BLaER1 treated with 17β-estradiol and CSF1 and Interleukin-3, amounts not matched to agents 10 nM and 100 nM (cell line): ENCODE measurements around the gene ATF7.

Experiments
- H3K27ac ChIP-seq, 11 experiments: shearing (Covaris generic); formaldehyde crosslinking; 2 replicates each; pipeline ENCODE4 v1.8.1; 2022
- H3K27me3 ChIP-seq, 11 experiments: shearing (Covaris generic); formaldehyde crosslinking; 2 replicates each; pipeline ENCODE4 v1.8.1; 2022
- H3K36me3 ChIP-seq, 11 experiments: shearing (Covaris generic); formaldehyde crosslinking; 2 replicates each; pipeline ENCODE4 v1.8.1; 2022
- H3K4me1 ChIP-seq, 10 experiments: shearing (Covaris generic); formaldehyde crosslinking; 2 replicates each; pipeline ENCODE4 v1.8.1; 2022
- H3K4me2 ChIP-seq, 11 experiments: shearing (Covaris generic); formaldehyde crosslinking; 2 replicates each; pipeline ENCODE4 v1.8.1; 2022
- H3K4me3 ChIP-seq, 10 experiments: shearing (Covaris generic); formaldehyde crosslinking; 2 replicates each; pipeline ENCODE4 v1.8.1; 2022
- H3K9ac ChIP-seq, 11 experiments: shearing (Covaris generic); formaldehyde crosslinking; 2 replicates each; pipeline ENCODE4 v1.8.1; 2022
- H3K9me3 ChIP-seq, 11 experiments: shearing (Covaris generic); formaldehyde crosslinking; replicated peaks in 1 of 11; 2 replicates each; pipeline ENCODE4 v1.8.1; 2022
- H4K20me1 ChIP-seq, 11 experiments: shearing (Covaris generic); formaldehyde crosslinking; 2 replicates each; pipeline ENCODE4 v1.8.1; 2022
- Cebpa-rat ChIP-seq, 11 experiments: shearing (Covaris generic); IDR thresholded peaks; 2 replicates each; pipeline ENCODE4 v1.8.1; 2022

The ATF7 gene

DNA sequence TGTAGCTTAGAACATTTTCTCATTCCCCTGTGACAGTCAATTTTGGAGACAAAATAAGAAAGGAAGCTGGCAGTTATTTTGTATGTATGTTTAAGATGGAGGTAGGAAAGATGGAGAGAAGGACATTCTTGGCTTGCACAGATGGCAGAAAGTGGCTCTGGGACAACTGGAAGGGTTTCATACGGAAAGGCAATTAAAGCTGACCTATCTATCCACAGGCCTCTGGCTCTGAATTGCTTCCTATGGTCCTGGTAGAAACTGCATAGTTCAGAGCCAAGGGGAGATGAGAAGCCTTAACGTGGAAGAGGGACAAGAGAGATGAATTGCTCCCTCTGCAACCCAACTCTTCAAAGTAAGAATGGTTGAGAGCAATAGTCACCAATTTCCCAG lies 110.9 kb downstream of the ATF7 start:
- Histone ChIP-seq H3K4me1 (peaks cover 8 to 20% (median 11%) of the 10 kb centered on the region in 10 experiments), H3K4me3 (no peak overlapping the region), H3K27me3 (no peaks in the 10 kb centered on the region), H3K9me3 (no peaks in the 10 kb centered on the region), H3K4me2 (no peak overlapping the region), H3K27ac (no peak overlapping the region), H4K20me1 (peaks cover 0 to 6% (median 0%) of the 10 kb centered on the region in 11 experiments; a peak in 5 of 22 replicates), H3K9ac (no peak overlapping the region), H3K36me3 (peaks cover 94 to 100% (median 98%) of the 10 kb centered on the region in 11 experiments)
- no peak for TF ChIP-seq Cebpa-rat (IDR thresholded peaks at IDR 0.05)

DNA sequence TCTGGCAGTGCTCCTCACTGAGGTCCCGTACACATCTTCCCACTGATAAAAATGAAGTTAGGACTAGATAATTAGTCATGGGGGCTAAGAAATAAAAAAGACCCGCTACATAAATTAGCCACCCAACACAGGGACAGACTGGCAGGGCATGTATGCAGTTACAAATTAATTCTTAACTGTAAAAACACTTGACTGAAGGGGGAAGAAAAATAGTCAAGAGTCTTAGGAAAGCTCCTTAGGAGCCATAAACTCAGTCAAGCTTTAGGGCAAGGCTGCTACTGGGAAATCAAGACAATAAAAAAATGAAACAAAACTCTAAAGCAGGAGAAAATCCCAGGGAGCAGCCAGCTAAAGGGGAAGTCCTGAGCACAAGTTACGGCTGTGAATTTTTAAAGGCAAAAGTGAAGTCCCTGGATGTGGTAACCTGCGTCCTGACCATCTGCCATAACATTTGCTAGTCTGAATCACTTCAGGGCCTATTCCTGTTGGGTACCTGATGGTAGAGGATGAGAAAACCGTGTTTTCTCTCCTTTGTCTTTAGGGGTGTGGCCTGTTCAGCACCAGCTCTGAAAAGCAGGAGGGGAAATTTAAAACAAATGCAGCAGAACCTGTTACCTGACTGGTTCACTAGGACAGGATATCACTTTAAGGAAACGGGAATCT lies 111.4 kb downstream of the ATF7 start:
- peaks cover 3 to 15% (median 5%) of the 10 kb centered on the region in 10 experiments for H3K4me1 ChIP-seq
- no peaks in the 10 kb centered on the region for H3K9me3 ChIP-seq
- H4K20me1 ChIP-seq, result peaks cover 0 to under 1% (median 0%) of the 10 kb centered on the region in 11 experiments; a peak in 2 of 22 replicates
- H3K9ac ChIP-seq, result 0 out of 22 replicates have a peak overlapping the region, but pooled peaks of 1 of the 11 experiments have one; percentile 6
- peaks cover 92 to 100% (median 97%) of the 10 kb centered on the region in 11 experiments for H3K36me3 ChIP-seq
- no peaks in the 10 kb centered on the region for H3K27me3 ChIP-seq
- no peak overlapping the region for H3K4me2 ChIP-seq
- no peak for TF ChIP-seq Cebpa-rat (IDR thresholded peaks at IDR 0.05)
- H3K4me3 ChIP-seq, result no peak overlapping the region
- H3K27ac ChIP-seq, result no peak overlapping the region

DNA sequence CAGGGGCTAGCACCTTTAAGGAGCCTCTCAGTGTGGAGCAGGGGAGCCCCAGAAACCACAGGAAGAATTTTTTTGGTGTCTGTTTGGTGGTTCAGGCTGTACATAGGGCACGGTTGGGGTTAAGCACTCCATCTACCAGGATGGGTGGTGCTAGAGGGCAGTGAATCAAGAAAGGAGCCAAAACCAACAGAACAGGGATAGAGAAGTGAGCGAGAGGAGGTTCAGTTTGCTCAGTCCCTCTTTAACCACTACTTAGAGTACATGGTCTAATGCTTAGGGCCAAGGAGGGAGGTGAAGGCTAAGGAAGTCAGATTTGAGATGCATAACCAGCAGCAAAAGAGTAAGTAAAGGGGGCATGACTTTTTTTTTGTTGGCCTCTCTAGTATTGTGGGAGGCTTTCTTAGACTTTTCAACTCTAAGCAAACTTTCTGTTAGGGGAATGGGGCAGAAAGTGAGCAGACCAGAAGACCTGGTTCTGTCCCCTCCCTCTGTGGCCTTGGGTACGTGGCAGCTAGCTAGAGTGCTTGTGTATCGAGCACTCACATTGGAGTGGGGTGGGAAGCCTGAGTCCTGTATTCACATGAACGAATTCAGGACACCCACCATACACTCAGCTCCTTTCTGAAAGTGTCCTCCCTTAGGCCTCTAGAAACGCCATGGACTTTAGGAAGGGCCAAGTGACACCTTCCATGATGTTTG lies 112.3 kb downstream of the ATF7 start:
- no peak overlapping the region for H3K4me2 ChIP-seq
- H4K20me1 ChIP-seq, result no peaks in the 10 kb centered on the region; a peak in 1 of 22 replicates
- no peak overlapping the region for H3K4me3 ChIP-seq
- H3K9ac ChIP-seq, result peak overlapping the region in 3 of 11 experiments; percentile 19 to 36 (median 24); a peak in 2 of 22 replicates
- H3K9me3 ChIP-seq, result no peaks in the 10 kb centered on the region
- H3K27ac ChIP-seq, result no peak overlapping the region
- peaks cover 83 to 100% (median 88%) of the 10 kb centered on the region in 11 experiments for H3K36me3 ChIP-seq
- no peaks in the 10 kb centered on the region for H3K27me3 ChIP-seq
- H3K4me1 ChIP-seq, result peaks cover 2 to 15% (median 3%) of the 10 kb centered on the region in 10 experiments
- no peak for TF ChIP-seq Cebpa-rat (IDR thresholded peaks at IDR 0.05)

DNA sequence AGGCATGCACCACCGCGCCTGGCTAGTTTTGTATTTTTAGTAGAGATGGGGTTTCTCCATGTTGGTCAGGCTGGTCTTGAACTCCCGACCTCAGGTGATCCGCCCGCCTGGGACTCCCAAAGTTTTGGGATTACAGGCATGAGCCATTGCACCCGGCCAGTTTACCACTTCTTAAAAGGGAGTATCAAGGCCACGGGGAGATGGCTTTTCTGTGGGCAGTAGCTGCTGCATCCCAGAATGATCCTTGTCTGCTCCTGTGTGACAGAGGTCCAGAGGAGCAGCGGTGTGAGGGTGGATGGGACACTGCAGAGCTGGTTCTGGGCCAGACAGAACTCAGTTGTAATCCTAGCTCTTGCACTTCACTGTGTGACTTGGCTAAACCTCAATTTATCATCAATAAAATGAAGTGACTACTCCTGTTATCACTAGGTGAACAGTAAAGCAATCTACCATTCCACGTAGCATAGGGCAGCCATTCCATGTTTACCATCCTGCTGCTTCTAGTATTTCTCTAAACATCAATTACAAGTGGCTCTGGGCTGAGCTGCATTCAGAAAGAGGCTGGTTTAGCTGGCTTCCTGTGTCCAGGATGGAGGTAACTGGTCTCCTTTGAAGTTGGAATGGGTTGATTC lies 115.9 kb downstream of the ATF7 start:
- no peak overlapping the region for H3K4me3 ChIP-seq
- TF ChIP-seq Cebpa-rat (IDR thresholded peaks at IDR 0.05), result no peak
- H3K9me3 ChIP-seq, result no peaks in the 10 kb centered on the region
- H3K27me3 ChIP-seq, result no peaks in the 10 kb centered on the region
- no peak overlapping the region for H3K27ac ChIP-seq
- no peak overlapping the region for H3K4me2 ChIP-seq
- peaks cover 10 to 16% (median 12%) of the 10 kb centered on the region in 10 experiments for H3K4me1 ChIP-seq
- no peak overlapping the region for H3K9ac ChIP-seq
- H3K36me3 ChIP-seq, result peaks cover 73 to 90% (median 76%) of the 10 kb centered on the region in 11 experiments
- peaks cover 0 to 18% (median 0%) of the 10 kb centered on the region in 11 experiments; a peak in 4 of 22 replicates for H4K20me1 ChIP-seq

DNA sequence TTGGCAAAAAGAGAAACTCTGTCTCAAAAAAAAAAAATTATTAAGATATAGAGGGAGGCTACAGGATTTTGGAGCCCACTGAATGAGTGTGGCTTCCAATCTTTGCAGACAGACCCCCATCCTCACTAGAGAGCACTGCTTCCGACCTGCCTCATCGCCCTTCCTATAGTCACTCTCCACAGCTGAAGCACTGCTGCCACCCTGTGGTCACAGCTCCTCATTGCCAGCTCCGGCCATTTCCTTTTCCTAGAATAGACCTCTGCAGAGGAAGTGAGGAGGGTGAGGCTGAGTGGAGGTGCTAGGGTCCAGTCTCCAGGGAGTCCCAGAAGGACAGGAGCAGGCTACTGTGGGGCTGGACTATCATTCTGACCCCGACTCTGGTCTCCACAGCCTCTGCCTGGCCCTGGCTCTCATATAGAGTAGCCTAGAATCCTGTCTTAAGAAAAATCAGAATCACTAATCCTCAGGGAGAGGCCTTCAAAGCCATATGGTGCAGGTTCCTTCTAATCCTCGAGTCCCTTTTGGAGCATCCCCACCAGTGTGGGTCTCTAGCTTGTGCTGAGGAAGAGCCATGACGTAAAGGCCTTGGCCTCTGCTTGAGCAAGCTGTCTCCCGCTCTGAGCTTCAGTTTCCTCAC lies 117.5 kb downstream of the ATF7 start:
- Histone ChIP-seq H3K4me1 (peaks cover 10 to 30% (median 22%) of the 10 kb centered on the region in 10 experiments), H3K27ac (peak overlapping the region in 9 of 11 experiments; percentile 17 to 58 (median 46); a peak in 13 of 22 replicates), H3K4me2 (peak overlapping the region; percentile 34 to 62 (median 45); a peak in 18 of 22 replicates), H3K9ac (peak overlapping the region in 8 of 11 experiments; percentile 28 to 61 (median 36); a peak in 14 of 22 replicates), H3K9me3 (no peaks in the 10 kb centered on the region), H3K36me3 (peaks cover 73 to 90% (median 76%) of the 10 kb centered on the region in 11 experiments), H3K27me3 (no peaks in the 10 kb centered on the region), H3K4me3 (no peak overlapping the region), H4K20me1 (peaks cover 0 to 22% (median 0%) of the 10 kb centered on the region in 11 experiments; a peak in 7 of 22 replicates)
- no peak for TF ChIP-seq Cebpa-rat (IDR thresholded peaks at IDR 0.05)

DNA sequence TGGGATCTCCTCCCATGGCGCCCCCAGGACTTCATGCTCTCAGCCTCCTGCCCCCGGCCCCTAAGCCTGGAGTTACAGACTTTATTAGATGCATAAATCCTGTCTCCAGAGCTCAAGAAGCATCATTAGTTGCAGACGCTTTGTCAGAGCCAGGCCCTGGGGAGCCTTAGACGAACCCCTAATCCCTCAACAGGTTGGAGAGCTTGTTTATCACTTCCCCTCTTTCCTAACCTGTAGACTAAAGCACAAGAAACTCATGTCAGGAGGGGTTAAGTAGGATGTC lies 118.6 kb downstream of the ATF7 start:
- Histone ChIP-seq H3K4me1 (peaks cover 17 to 41% (median 31%) of the 10 kb centered on the region in 10 experiments), H3K27me3 (no peaks in the 10 kb centered on the region), H3K4me2 (no peak overlapping the region), H3K4me3 (no peak overlapping the region), H3K9me3 (no peaks in the 10 kb centered on the region), H3K9ac (peak overlapping the region in 3 of 11 experiments; percentile 3 to 59 (median 50); a peak in 4 of 22 replicates), H3K27ac (no peak overlapping the region), H3K36me3 (peaks cover 62 to 89% (median 72%) of the 10 kb centered on the region in 11 experiments), H4K20me1 (peaks cover 0 to 27% (median 0%) of the 10 kb centered on the region in 11 experiments; a peak in 7 of 22 replicates)
- TF ChIP-seq Cebpa-rat (IDR thresholded peaks at IDR 0.05), result no peak

DNA sequence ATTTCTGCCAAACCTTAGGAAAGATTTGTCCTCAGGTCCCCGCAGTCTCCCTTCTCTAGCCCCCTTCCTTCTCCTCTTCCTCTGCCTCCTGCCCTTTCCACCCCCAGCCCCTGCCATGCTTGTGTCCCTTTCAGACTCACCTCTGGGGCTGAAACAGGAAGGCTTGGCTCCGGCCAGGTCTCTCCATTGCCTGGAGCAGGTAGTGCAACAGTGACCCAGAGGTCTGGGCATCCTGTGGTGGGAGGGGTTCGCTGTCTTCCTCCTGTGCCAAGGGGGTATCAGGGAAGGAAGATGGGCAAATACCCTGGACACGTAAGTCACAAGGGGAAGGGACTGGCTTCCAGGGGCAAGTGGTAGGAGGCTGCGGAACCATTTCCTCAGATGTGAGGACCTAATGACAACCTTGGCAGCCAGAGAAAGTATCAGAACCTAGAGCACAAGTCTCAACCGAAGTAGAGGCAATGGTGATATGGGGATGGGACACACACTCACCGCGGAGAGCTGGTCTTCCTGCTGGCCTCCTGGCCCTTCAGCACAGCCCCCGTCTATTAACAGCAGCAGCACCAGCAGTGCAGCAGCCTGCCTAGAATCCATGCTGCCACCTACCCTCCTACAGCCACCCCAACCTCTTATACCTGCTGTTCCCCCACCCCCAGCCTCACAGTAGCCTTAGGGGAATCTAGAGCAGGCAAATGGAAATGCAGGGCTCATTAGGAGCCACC lies 119.1 kb downstream of the ATF7 start, which contains the start of gene NPFF:
NPFF (minus strand) TSS at position 604 of the 722 bp plus-strand sequence; CDS start at position 594, 10 bp downstream.
- H4K20me1 ChIP-seq, result peaks cover 0 to 27% (median 0%) of the 10 kb centered on the region in 11 experiments; a peak in 7 of 22 replicates
- H3K36me3 ChIP-seq, result peaks cover 57 to 84% (median 67%) of the 10 kb centered on the region in 11 experiments
- H3K4me3 ChIP-seq, result no peak within 1 kb of the TSS
- no peak for TF ChIP-seq Cebpa-rat (IDR thresholded peaks at IDR 0.05)
- H3K4me1 ChIP-seq, result peaks cover 21 to 46% (median 36%) of the 10 kb centered on the region in 10 experiments
- peak within 1 kb of the TSS in 6 of 11 experiments; percentile 3 to 64 (median 56); a peak in 8 of 22 replicates for H3K9ac ChIP-seq
- H3K27ac ChIP-seq, result peak within 1 kb of the TSS in 1 of 11 experiments; percentile 69; a peak in 1 of 22 replicates
- H3K9me3 ChIP-seq, result no peaks in the 10 kb centered on the region
- peak within 1 kb of the TSS in 6 of 11 experiments; percentile 34 to 52 (median 46); a peak in 6 of 22 replicates for H3K4me2 ChIP-seq
- H3K27me3 ChIP-seq, result no peaks in the 10 kb centered on the region

DNA sequence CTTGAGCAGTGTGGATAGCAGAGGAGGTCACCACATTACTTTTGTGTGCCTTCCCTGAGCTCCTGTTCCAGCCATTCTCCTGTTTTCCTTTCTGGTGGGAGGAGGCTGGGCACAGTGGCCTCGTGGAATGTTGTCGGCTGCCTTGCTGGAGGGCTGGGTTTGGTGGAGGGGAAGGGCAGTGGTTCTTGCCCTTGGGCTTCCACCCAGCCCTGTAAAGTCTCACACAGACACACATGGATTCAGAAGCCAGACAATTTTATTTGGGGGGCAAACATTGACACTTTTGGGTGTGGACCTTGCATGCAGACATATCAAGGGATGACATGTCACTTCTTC lies 119.8 kb downstream of the ATF7 start:
- Histone ChIP-seq H3K9ac (peak overlapping the region in 6 of 11 experiments; percentile 3 to 64 (median 56); a peak in 6 of 22 replicates), H3K27ac (peak overlapping the region in 2 of 11 experiments; percentile 66 to 69; a peak in 1 of 22 replicates), H3K36me3 (peaks cover 50 to 78% (median 61%) of the 10 kb centered on the region in 11 experiments), H3K4me1 (peaks cover 27 to 52% (median 42%) of the 10 kb centered on the region in 10 experiments), H3K4me3 (no peak overlapping the region), H4K20me1 (peaks cover 0 to 27% (median 0%) of the 10 kb centered on the region in 11 experiments; a peak in 7 of 22 replicates), H3K4me2 (no peak overlapping the region), H3K9me3 (no peaks in the 10 kb centered on the region), H3K27me3 (no peaks in the 10 kb centered on the region)
- no peak for TF ChIP-seq Cebpa-rat (IDR thresholded peaks at IDR 0.05)
